Measurements from ENCODE around the gene LRRK1. TPM values are rescaled to one million over a fixed set of nuclear protein-coding genes. Genes with fewer than 3 reads are reported as not detected.

LRRK1 gene
- total RNA-seq, 1 donor from 2014 or later, result 6.6 TPM

DNA sequence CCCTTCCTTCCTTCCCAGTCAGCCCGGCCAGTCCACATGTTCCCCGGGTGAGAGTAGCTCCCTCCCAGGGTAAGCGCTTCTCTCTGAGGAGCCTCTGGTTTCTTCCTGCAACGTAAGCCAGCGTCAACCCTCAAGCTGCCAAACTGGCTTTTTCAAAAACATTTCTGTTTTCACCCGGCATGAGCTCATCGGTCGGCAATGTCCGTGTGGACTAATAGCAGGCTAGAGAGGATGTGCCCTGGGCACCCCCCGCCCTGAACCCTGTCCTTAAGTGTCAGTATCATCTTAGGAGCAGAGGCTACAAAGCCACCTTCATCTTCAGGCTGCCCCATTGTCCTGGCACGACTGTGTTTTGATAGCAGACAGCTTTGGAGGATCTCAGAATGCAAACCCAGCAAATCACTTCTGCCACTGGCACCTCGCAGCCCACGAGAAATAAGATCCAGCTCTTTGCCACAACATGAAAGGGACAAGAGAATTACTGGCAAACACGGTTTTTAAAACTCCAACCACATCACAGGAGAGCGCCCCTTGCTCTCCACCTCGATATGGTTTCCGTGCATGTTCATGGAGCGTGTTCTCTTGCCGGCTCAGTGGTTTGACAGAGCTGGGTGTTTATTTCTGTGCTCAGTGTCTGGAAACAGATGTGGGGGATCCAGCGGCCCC lies 29.6 kb upstream of the LRRK1 start:
- TF ChIP-seq, protein P1, sequence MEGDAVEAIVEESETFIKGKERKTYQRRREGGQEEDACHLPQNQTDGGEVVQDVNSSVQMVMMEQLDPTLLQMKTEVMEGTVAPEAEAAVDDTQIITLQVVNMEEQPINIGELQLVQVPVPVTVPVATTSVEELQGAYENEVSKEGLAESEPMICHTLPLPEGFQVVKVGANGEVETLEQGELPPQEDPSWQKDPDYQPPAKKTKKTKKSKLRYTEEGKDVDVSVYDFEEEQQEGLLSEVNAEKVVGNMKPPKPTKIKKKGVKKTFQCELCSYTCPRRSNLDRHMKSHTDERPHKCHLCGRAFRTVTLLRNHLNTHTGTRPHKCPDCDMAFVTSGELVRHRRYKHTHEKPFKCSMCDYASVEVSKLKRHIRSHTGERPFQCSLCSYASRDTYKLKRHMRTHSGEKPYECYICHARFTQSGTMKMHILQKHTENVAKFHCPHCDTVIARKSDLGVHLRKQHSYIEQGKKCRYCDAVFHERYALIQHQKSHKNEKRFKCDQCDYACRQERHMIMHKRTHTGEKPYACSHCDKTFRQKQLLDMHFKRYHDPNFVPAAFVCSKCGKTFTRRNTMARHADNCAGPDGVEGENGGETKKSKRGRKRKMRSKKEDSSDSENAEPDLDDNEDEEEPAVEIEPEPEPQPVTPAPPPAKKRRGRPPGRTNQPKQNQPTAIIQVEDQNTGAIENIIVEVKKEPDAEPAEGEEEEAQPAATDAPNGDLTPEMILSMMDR (IDR thresholded peaks at IDR 0.05; ENCODE audit: insufficient read depth, low read length, poor library complexity, severe bottlenecking), result no peak
- peak; percentile 63 for DNase-seq (ENCODE audit: low read depth)
- Histone ChIP-seq H3K27me3 (ENCODE audit: control insufficient read depth, insufficient read depth, low read length) (no peaks in the 10 kb centered on the region), H3K36me3 (ENCODE audit: control insufficient read depth, insufficient read depth, low read length) (peaks cover 1% of the 10 kb centered on the region), H3K4me3 (ENCODE audit: low read depth, low read length) (no peak overlapping the region)

DNA sequence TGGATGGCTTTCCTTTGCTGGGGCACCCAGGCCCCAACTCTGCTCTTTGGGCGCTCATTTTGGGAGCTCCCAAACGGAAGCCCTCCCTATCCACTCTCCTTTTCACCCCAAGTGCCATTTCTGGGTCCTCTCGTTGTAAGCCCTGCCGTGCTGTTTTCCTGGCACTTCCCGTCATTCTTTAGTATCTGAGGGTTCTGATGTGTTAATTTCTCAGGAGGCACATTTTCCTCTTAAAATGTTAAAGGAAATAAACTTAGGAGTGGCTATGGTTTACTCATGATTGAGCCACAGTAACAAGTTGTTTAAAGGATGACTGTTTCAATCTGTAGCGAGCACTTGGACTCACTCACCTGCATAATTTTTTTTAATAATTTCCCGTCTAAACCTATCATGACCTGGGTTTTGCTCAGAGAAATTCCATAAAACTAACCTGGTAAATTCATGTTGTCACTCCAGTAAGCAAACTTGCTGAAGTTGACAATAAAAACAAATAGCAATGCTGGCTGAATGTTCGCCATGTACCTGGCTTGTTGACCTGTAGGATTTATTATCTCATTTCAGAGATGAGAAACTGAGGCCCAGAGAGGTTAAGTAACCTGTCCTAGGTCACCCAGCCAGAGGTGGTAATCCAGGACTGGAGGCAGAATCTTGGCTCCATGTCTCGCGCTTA lies 29.0 kb upstream of the LRRK1 start:
- no peak for DNase-seq (ENCODE audit: low read depth)
- no peak overlapping the region for H3K4me3 ChIP-seq (ENCODE audit: low read depth, low read length)
- H3K27me3 ChIP-seq (ENCODE audit: control insufficient read depth, insufficient read depth, low read length), result no peaks in the 10 kb centered on the region
- TF ChIP-seq, protein P1 (IDR thresholded peaks at IDR 0.05; ENCODE audit: insufficient read depth, low read length, poor library complexity, severe bottlenecking), result no peak
- peaks cover 1% of the 10 kb centered on the region for H3K36me3 ChIP-seq (ENCODE audit: control insufficient read depth, insufficient read depth, low read length)

DNA sequence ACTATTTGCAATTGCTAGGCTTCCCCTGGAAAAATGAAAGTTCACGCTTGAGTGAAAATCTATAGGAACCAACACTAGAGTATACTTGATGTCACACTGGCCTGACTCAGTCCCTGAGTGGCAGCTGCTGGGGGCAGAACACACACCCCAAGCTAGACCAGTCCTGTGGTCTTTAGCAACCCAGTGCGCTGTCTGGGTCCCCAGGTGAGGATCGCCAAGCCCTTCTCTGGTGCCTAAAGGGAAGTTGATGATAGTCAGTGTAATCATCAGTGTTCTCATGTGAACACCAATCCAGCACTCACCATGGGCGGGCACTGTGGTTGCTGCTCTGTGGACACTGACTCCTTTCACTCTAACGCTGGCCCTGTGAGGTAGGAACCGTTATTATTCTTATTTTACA lies 28.3 kb upstream of the LRRK1 start:
- Histone ChIP-seq H3K36me3 (ENCODE audit: control insufficient read depth, insufficient read depth, low read length) (peaks cover 1% of the 10 kb centered on the region), H3K4me3 (ENCODE audit: low read depth, low read length) (no peak overlapping the region), H3K27me3 (ENCODE audit: control insufficient read depth, insufficient read depth, low read length) (no peaks in the 10 kb centered on the region)
- TF ChIP-seq, protein P1 (IDR thresholded peaks at IDR 0.05; ENCODE audit: insufficient read depth, low read length, poor library complexity, severe bottlenecking), result no peak
- no peak for DNase-seq (ENCODE audit: low read depth)

DNA sequence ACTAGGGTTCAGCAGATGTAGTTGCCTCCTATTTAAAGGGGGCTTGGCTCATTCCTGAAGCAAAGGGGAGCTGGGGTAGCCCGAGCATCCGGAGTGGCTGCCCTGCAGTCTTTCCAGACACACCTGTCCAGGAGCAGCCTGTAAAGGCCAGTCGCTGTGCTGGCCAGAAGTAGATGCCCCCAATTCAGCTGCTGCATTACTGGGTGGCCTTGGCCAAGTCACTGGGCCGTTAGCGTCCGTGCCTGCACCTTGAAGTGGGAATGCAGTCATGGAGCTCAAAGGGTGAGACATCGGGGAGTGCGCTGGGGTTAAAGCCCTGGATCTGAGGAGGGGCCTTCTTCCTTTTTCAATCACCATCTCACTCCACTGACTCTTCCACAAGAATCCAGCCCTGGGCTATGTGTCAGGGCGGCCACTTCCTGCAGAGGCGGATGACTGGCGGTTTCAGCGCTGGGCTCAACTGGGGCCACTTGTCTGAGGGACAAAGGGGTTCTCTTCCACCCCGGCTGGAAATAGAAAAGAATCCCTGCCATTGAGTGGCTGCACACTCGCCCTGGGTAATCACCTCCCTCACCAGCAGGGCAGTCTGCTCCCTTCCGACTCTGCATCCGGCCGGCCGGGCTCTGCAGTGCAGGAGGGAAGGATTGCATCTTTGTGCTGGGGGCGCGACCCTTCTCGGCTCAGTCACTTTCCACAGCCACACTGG lies 27.7 kb upstream of the LRRK1 start:
- DNase-seq (ENCODE audit: low read depth), result no peak
- Histone ChIP-seq H3K27me3 (ENCODE audit: control insufficient read depth, insufficient read depth, low read length) (no peaks in the 10 kb centered on the region), H3K4me3 (ENCODE audit: low read depth, low read length) (no peak overlapping the region), H3K36me3 (ENCODE audit: control insufficient read depth, insufficient read depth, low read length) (peaks cover 1% of the 10 kb centered on the region)
- TF ChIP-seq, protein P1 (IDR thresholded peaks at IDR 0.05; ENCODE audit: insufficient read depth, low read length, poor library complexity, severe bottlenecking), result no peak

DNA sequence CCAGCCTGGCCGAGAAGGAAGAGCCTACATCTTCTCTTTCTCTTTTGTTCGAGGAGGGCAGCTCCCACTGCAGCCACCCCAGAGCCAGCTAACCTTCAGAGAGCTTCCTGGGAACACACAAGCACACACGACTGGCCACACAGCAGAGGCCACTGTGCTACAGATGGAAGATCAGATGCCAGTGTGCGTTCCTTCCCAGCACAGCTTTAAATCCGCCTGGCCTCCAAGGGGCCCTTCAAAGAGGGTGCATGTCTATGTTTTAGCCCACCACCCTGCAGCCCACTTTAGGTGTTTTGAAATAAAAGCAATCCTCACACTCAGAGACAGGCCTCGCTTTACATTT lies 27.2 kb upstream of the LRRK1 start:
- Histone ChIP-seq H3K27me3 (ENCODE audit: control insufficient read depth, insufficient read depth, low read length) (no peaks in the 10 kb centered on the region), H3K4me3 (ENCODE audit: low read depth, low read length) (no peak overlapping the region), H3K36me3 (ENCODE audit: control insufficient read depth, insufficient read depth, low read length) (peaks cover 1% of the 10 kb centered on the region)
- TF ChIP-seq, protein P1 (IDR thresholded peaks at IDR 0.05; ENCODE audit: insufficient read depth, low read length, poor library complexity, severe bottlenecking), result no peak
- DNase-seq (ENCODE audit: low read depth), result no peak

Measured in kidney epithelial cell (primary cell).